H54 (cell line): ENCODE measurements around the gene SRRD.

ENCODE experiments used
- DNase-seq: peaks from one replicate; pipeline ENCODE4 v3.0.0; 2011; ENCODE audit warnings: low spot score, mixed read lengths; ENCODE audit not compliant: insufficient read length
- FAIRE-seq: peaks from 3 replicates; lab custom pipeline; 2011; peaks lifted over from hg19 to GRCh38; lab: Jason Lieb, UNC
- POLR2A ChIP-seq: IDR thresholded peaks from 2 replicates; pipeline ENCODE4 v1.6.1; 2011; ENCODE audit warnings: low read depth, mild to moderate bottlenecking, low read length

The SRRD gene

DNA sequence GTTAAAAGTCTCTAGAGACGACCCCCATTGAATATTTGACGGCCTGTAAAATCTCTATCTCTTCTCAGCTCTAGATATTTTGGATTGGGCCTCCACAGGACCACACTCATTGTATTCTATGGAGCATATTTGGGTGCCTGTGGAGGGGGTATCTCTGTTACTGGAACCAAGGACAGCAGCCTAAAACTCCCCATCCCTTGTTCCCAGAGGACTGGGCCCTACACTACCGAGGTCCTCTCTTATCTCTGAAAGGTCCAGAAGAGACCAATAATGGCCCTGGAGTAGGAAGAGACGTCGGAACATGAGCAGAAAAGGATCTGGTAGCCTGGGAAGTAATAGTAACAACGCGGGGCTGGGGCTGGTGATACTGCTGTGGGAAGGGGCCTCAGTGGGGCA is 636 bp upstream of the SRRD start:
- no peak for TF ChIP-seq POLR2A
- DNase-seq (no peak), FAIRE-seq (no peak)

DNA sequence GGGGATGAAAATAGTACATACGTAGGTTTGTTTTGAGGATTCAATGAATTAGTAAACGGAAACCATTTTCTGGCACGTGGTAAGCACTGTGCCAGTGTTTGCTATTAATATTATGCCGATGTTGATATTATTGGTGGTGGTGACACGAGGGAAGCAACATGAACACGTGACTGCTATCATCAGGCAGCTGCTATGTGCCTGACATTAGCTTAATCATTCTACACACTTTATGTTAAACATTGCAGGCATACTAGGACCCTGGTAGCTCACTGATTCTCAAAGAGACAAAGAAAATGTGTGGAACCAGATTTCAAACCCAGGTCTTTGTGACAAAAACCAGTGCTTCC is 656 bp downstream of the SRRD start:
- no peak for TF ChIP-seq POLR2A
- DNase-seq: no peak
- no peak for FAIRE-seq

DNA sequence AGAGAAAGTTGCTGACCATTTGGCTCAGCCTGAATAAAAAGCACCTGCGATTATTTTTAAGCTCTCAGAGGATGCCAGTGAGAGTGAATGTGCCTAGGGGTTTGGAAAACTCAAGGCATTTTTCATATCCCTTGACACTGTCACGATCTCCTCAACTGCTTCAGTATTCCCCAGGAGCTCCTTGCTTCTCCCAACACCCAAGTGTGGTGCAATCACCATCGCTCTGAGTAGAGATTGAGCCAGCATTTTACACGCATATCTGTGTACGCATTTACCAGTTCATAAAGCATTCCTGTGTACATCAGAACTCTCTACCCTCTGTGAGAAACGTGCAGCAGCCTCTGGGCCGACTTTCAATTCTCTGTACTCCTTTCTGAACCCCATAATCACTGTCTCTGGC is 1.3 kb downstream of the SRRD start:
- DNase-seq (no peak), FAIRE-seq (no peak)
- no peak for TF ChIP-seq POLR2A

DNA sequence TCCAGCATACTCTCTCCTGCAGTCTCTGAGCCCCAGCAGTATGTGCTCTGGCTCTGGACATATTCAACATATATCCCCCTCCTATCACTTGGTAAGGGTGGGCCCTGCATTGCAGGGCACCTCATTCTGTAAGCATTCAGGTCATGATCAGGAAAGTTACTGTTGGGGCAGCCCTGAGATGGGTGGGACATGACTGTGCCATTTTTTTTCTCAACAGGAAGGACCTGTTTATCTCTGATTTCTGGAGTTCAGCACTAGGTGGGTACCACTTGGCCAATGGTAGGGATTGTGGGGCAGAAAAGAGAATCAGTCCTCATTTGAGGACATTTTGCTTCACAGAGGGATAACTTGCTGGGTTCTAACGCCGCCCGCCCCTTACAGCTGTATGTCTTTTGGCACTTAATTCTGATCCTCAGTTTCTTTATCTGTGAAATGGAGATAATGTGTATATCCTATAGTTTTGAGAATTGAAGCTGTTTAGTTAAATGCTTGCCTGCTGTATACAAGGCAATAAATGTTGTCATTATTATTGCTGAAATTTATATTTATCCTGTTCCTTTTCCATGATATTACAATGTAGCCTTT is 2.2 kb downstream of the SRRD start:
- TF ChIP-seq POLR2A: no peak
- DNase-seq: no peak
- no peak for FAIRE-seq

DNA sequence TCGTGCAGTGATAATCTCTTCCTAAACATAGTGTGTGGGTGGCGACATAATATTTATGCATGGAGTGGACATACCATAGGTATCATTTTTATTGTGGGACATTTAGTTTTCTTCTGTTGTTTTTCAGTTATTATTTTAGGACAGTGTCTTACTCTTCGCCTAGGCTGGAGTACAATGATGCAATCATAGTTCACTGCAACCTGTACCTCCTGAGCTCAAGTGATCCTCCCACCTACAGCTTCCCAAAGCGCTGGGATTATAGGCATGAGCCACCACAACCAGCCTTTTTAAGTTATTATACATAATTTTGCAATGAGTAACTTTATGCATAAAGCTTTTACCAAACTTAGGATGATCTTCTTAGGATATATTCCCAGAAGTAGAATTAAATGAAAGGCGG is 2.7 kb downstream of the SRRD start:
- no peak for TF ChIP-seq POLR2A
- DNase-seq (no peak), FAIRE-seq (no peak)

DNA sequence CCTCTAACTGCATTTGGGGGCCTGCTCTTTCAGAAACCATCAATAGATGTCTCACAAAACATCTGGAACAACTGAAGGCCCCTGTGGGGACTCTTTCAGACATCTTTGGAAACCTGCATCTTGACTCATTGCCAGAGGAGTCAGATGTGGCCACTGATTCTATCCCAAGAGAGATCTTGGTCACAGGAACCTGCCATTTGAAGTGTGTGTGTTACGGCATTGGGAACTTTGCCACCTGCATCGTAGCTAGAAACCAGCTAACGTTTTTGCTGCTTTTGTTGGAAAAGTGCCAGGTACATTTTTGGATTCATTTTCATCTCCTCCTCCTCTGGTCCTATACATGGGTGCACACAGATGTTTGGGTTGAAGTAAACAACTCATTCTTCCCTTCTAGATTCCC is 4.3 kb downstream of the SRRD start:
- no peak for TF ChIP-seq POLR2A
- DNase-seq: no peak
- no peak for FAIRE-seq

DNA sequence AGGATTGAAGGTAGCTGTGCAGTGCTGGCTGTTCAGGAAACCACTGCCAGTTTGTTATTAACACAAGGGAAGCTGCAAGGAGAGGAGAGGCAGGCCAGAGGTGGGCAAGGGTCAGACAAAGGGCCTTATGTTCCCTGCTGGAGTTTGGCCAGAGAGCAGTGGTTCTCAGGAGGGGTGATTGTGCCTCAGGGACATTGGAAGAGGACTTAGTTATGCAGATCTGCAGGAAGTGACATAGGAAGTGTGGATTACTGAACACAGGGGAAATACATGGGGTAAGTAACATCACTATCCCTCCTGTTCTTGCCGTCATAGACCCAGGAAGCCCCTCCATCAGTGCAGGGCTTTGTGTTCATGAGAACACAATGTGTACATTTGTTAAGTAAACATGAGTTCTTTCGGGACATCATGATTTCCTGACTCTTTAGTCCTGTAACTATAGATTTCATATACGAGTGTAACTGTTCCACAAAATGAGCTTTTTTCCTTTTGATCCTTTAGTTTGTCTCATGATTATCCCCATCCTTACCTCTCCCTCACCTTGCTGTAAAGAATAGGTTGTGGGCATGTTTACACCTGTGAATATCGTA is 5.9 kb downstream of the SRRD start:
- TF ChIP-seq POLR2A: no peak
- no peak for FAIRE-seq
- DNase-seq: no peak

DNA sequence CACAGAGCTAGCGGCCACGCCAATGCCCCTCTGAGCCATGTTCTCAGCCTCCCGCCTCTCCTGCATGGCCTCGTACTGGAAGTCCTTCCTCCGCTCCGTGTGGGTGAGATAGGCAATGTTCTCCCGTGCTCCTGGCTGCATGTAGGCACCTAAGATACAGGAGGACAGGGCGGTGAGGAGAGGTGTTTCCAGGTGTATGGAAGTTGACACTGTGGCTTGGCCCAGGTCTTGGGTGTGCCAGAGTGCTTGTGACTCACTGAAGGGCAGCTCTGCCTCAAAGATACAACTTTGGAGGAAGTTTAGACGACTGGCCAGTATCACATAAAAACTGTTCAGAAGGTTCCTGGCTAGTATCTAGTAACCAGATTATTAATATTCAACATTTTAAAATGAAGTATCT is 8.5 kb downstream of the SRRD start:
- DNase-seq (no peak), FAIRE-seq (no peak)
- no peak for TF ChIP-seq POLR2A

DNA sequence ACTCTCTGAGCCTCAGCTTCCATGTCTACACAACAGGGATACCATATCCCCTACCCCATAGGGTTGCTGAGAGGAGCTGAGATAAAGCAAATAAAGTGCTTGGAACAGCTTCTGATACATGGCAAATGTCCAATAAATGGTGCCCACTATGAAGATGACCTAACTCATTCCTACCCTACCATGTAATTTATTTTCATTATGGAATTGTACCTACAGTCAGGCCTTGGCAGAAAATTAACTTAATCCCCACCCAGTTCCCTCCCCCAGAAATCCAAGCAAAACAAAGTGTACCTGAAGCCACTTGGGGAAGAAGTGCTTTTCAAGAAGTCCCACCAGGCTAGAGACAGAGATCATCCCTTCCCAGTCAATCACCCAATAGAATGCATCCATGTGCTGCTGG is 10.8 kb downstream of the SRRD start:
- TF ChIP-seq POLR2A: no peak
- DNase-seq: no peak
- FAIRE-seq: no peak

DNA sequence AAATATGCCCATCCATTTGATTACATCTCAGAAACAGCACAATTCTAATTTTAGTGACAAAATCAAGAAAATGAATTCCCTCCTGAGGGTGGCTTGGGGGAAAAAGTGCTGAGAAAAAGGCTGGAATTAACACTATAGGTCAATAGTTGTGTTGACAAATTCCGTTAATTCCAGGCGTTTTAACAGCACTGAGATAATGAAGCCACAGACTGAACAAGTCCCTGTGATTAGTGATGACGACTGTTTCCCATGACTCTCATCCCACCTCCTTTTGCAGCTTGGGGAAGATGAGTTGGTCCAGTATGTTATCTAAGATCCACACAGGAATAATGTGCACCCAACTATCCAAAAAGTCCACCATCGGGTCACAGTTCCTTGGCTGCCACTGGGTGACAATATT is 12.8 kb downstream of the SRRD start:
- no peak for TF ChIP-seq POLR2A
- DNase-seq (no peak), FAIRE-seq (no peak)

DNA sequence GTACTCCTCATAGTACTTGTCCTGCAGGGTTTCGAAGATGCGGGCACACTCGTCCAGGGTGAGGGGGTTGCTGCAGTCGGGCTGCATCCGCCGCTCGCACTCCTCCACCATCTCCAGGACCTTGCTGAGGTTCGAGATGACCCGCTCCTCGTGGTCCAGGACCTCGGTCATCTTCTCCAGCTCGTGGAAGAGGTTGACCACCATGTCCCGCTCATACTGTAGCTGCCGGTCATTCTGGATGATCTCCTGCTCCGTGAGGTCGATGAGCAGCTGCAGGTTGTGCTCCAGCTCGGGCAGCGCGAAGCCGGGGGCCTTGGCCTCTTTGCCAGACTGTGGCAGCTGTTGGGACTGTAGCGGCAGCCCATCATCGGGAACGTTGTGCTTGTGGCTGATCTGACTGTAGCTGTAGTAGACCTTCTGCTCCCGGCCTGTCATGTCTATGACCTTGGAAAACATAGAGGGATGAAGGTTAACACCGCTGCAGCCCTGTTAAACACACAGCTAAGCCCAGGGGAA is 15.6 kb downstream of the SRRD start:
- FAIRE-seq (no peak), DNase-seq (no peak)
- no peak for TF ChIP-seq POLR2A

DNA sequence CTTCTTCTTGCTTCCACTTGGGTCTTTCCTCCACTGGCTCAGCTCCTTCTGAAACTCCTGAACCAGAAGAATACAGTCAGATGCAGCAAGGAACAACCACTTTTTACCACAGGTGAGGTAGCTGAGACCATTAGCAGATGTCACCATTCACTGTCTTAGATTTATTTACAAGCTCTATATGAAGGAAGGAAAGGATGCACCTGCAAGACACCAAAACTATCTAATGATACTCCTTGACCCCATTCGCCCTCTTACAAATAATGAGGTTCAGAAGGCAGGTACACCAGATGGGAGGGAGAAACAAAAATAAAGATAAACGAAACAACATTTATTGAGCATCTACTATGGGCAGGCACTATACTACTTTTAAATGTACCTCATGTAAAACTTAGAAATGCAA is 18.3 kb downstream of the SRRD start:
- DNase-seq (no peak), FAIRE-seq (no peak)
- TF ChIP-seq POLR2A: no peak

DNA sequence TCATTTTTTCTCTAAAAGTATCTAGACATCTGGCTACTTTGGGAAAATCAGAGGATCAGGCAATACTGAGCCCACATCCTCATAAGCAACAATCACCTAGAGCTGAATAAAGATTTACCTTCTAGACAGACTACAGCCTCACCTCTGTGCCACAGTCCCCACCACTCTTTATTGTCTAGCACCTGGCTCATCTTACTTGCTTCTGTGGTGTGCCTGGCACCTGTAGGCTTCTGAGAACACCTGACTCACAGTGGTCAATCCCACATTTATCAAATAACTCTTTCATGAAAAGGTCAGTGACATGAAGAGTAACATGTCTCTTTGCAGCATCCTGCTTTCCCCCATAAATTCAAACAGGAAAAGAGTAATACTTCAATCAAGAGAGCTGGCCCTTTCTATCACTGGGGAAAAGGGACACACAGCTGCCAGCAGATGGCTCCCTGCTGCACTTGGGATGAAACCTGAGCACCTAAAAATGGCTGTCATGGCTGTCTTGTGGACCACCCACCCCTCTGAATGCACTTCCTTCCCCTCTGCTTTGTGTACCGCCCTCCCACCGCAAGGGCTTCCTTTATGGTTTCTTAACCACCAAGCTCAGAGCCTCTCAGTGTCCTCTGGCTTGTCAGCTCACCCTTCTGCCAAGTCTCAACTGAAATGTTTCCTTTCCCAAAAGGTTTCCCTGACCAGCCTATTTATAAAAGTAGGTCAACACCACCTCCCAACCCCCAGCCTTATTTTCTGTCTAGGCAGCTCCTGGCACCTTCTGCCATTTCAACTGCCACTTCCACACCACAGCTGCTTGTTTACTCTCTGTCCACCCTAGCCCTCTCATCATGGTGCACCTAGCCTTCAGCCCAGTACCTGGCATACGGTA is 19.2 kb downstream of the SRRD start:
- TF ChIP-seq POLR2A: no peak
- DNase-seq (no peak), FAIRE-seq (no peak)

DNA sequence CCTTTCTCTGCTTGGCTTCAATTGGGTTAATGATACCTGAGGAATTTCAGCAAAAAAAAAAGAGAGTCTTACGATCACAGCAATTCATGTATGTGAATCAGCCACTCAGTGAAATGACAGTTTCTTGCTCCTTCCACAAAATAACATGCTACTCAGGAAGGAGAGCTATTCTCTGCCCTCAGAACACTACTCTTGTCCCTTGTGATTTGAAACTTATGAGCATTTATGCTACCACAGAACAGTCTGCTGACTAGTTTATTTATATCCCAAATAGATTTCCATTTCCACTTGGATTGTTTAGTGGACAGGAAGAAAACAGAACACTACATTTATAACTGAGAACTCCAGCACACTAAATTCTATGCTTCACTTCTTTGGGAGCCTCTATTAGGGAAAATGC is 20.1 kb downstream of the SRRD start:
- no peak for DNase-seq
- FAIRE-seq: no peak
- TF ChIP-seq POLR2A: no peak
